Kidney tubule cell (primary cell): ENCODE data around the gene MYL6.

Source experiments
- DNase-seq: peaks from one replicate; pipeline ENCODE4 v3.0.0-alpha.2; 2018; ENCODE audit warnings: low spot score

The MYL6 gene

GRCh38 chr12:56189918-56190694 lies 31.9 kb downstream of the MYL6 start:
- DNase-seq = peak; percentile 94

GRCh38 chr12:56190695-56191155 lies 32.6 kb downstream of the MYL6 start:
- no peak for DNase-seq

- DNase-seq = no peak
These were observed 34.4 kb downstream of the MYL6 start for GRCh38 chr12:56192582-56192981.

GRCh38 chr12:56193025-56193578 lies 34.9 kb downstream of the MYL6 start:
- DNase-seq = peak; percentile 86

GRCh38 chr12:56196818-56197550 lies 38.8 kb downstream of the MYL6 start:
- DNase-seq = peak; percentile 37

GRCh38 chr12:56197921-56198635 lies 39.9 kb downstream of the MYL6 start:
- DNase-seq = no peak

GRCh38 chr12:56198836-56199235 lies 40.7 kb downstream of the MYL6 start:
- DNase-seq = no peak

GRCh38 chr12:56202366-56202765 lies 44.2 kb downstream of the MYL6 start:
- no peak for DNase-seq

- DNase-seq = no peak
These were observed 44.7 kb downstream of the MYL6 start for GRCh38 chr12:56202838-56203237.

- DNase-seq = no peak
These were observed 46.1 kb downstream of the MYL6 start for GRCh38 chr12:56204275-56204674.

GRCh38 chr12:56205445-56205844 lies 47.3 kb downstream of the MYL6 start:
- DNase-seq = no peak

- peak; percentile 50 for DNase-seq
These were observed 48.5 kb downstream of the MYL6 start for GRCh38 chr12:56206452-56207166.

GRCh38 chr12:56208006-56208405 lies 49.8 kb downstream of the MYL6 start:
- no peak for DNase-seq
